PC-3 (cell line): ENCODE measurements around the gene EVA1B. TPM values are rescaled to one million over a fixed set of nuclear protein-coding genes. Genes with fewer than 3 reads are reported as not detected.

ENCODE experiments used
- ATAC-seq: fragments of 200-7000 bp; cut with Tn5 transposase; 2 replicates; pipeline ENCODE4 v1.9.1; 2020; ENCODE audit warnings: mild to moderate bottlenecking, moderate library complexity
- BruUV-seq: library from RNA; stranded (reverse); fragments of 400-500 nt; replicated peaks from 2 replicates; lab custom pipeline; 2021; lab: Mats Ljungman, UMichigan
- CTCF ChIA-PET: fragments of 300-600 bp; sonication (Branson Sonifier 250); formaldehyde crosslinking; loops from one replicate; lab custom pipeline; 2022; ENCODE audit warnings: antibody characterized with exemption; lab: Charles Lee
- POLR2A ChIA-PET: fragments of 300-600 bp; sonication (Branson Sonifier 250); formaldehyde crosslinking; loops from one replicate; lab custom pipeline; 2022; ENCODE audit warnings: antibody characterized with exemption; ENCODE audit not compliant: unreplicated experiment; lab: Charles Lee
- DNase-seq: peaks from one replicate; pipeline ENCODE4 v3.0.0-alpha.2; 2015
- H2AFZ ChIP-seq: fragments of 300-600 bp; sonication (generic); 2 replicates; pipeline ENCODE4 v1.6.0; 2016; ENCODE audit warnings: antibody characterized with exemption, low read length
- H3F3A ChIP-seq: fragments of 300-600 bp; sonication (generic); one replicate; pipeline ENCODE4 v1.6.0; 2017; ENCODE audit warnings: antibody characterized with exemption, low read length, control low read depth, mild to moderate bottlenecking; ENCODE audit not compliant: unreplicated experiment
- H3K27ac ChIP-seq: fragments of 300-600 bp; sonication (generic); 2 replicates; pipeline ENCODE4 v1.5.1; 2016; ENCODE audit warnings: mild to moderate bottlenecking, low read length
- H3K27me3 ChIP-seq: fragments of 300-600 bp; sonication (generic); 2 replicates; pipeline ENCODE4 v1.6.1; 2016; ENCODE audit warnings: low read length, mixed read lengths
- H3K36me3 ChIP-seq: fragments of 300-600 bp; sonication (generic); 2 replicates; pipeline ENCODE4 v1.6.1; 2016; ENCODE audit warnings: low read depth, mixed run types, low read length, mixed read lengths
- H3K4me1 ChIP-seq: fragments of 300-600 bp; sonication (generic); 2 replicates; pipeline ENCODE4 v1.5.1; 2016; ENCODE audit warnings: low read length; ENCODE audit not compliant: insufficient read depth
- H3K4me2 ChIP-seq: fragments of 300-600 bp; sonication (generic); 2 replicates; pipeline ENCODE4 v1.6.0; 2016; ENCODE audit warnings: low read length
- H3K4me3 ChIP-seq: fragments of 300-600 bp; sonication (generic); 2 replicates; pipeline ENCODE4 v1.5.1; 2016; ENCODE audit warnings: mild to moderate bottlenecking, low read length, mixed read lengths
- H3K79me2 ChIP-seq: fragments of 300-600 bp; sonication (generic); 2 replicates; pipeline ENCODE4 v1.6.1; 2017; ENCODE audit warnings: low read length, mixed read lengths
- H3K9ac ChIP-seq: fragments of 300-600 bp; sonication (generic); 2 replicates; pipeline ENCODE4 v1.6.0; 2016; ENCODE audit warnings: mild to moderate bottlenecking, low read length
- H3K9me2 ChIP-seq: fragments of 300-600 bp; sonication (generic); replicated peaks from 2 replicates; pipeline ENCODE4 v1.6.1; 2016; ENCODE audit warnings: mixed run types, low read length, mixed read lengths
- H3K9me3 ChIP-seq: fragments of 300-600 bp; sonication (generic); 2 replicates; pipeline ENCODE4 v1.6.1; 2016; ENCODE audit warnings: low read length, mixed read lengths
- H4K20me1 ChIP-seq: fragments of 300-600 bp; sonication (generic); 2 replicates; pipeline ENCODE4 v1.6.1; 2016; ENCODE audit warnings: low read length, mixed read lengths
- CTCF ChIP-seq: fragments of 300-600 bp; sonication (generic); conservative IDR thresholded peaks from 2 replicates; pipeline ENCODE4 v1.5.1; 2017; ENCODE audit warnings: antibody characterized with exemption, low read depth, mild to moderate bottlenecking, low read length
- EZH2 ChIP-seq: fragments of 300-600 bp; sonication (generic); IDR thresholded peaks from one replicate; pipeline ENCODE4 v1.6.1; 2017; ENCODE audit warnings: antibody characterized with exemption, mild to moderate bottlenecking, low read length; ENCODE audit not compliant: unreplicated experiment
- EZH2phosphoT487 ChIP-seq: fragments of 300-600 bp; sonication (generic); IDR thresholded peaks from 2 replicates; pipeline ENCODE4 v1.6.1; 2018; ENCODE audit warnings: mild to moderate bottlenecking, antibody characterized with exemption, low read length, borderline replicate concordance
- intact Hi-C: fragments of 100-400 bp; cut with micrococcal nuclease; formaldehyde crosslinking; loops from 2 replicates; pipeline ENCODE4 v1.9.0; 2023
- total RNA-seq: library from RNA; depleted of rRNA; stranded (reverse); fragments of >200 nt; gene quantifications from 2 replicates; pipeline ENCODE4 v1.2.3, GENCODE V29; 2014

Gene EVA1B
- total RNA-seq, 1 experiment from 2014 or later, result 89.1 TPM

GRCh38 chr1:36359911-36360550 lies 36.6 kb upstream of the EVA1B start:
- Histone ChIP-seq H4K20me1 (no peaks in the 10 kb centered on the region), H3K27ac (peak overlapping the region; percentile 59), H3F3A (no peaks in the 10 kb centered on the region), H3K9ac (no peak overlapping the region), H3K36me3 (peaks cover 46% of the 10 kb centered on the region), H3K79me2 (peaks cover 11% of the 10 kb centered on the region), H3K4me3 (no peak overlapping the region), H2AFZ (no peak overlapping the region), H3K4me1 (peaks cover 14% of the 10 kb centered on the region), H3K9me3 (no peaks in the 10 kb centered on the region), H3K4me2 (no peak overlapping the region), H3K9me2 (no peaks in the 10 kb centered on the region), H3K27me3 (no peaks in the 10 kb centered on the region)
- BruUV-seq, result no TSS peak
- ChIA-PET CTCF (interaction anchor here (0.6 kb wide), 1 partner anchor 17 kb away, joined by 3 read pairs; no protein-coding TSS in a partner anchor), POLR2A (no interaction called here)
- TF ChIP-seq EZH2phosphoT487 (no peak), EZH2 (no peak), CTCF (no peak)
- intact Hi-C loops, result no loop called here
- peak; percentile 62 for ATAC-seq
- DNase-seq, result peak; percentile 69

- ChIA-PET CTCF (interaction anchor here (0.6 kb wide), 1 partner anchor 16 kb away, joined by 3 read pairs; no protein-coding TSS in a partner anchor), POLR2A (no interaction called here)
- H3K79me2 ChIP-seq, result peaks cover 11% of the 10 kb centered on the region
- no TSS peak for BruUV-seq
- no peaks in the 10 kb centered on the region for H3F3A ChIP-seq
- H3K9ac ChIP-seq, result no peak overlapping the region
- TF ChIP-seq CTCF (no peak), EZH2 (no peak), EZH2phosphoT487 (no peak)
- no peak overlapping the region for H3K4me2 ChIP-seq
- H3K4me1 ChIP-seq, result peaks cover 14% of the 10 kb centered on the region
- DNase-seq (no peak), ATAC-seq (no peak)
- no peaks in the 10 kb centered on the region for H3K9me2 ChIP-seq
- no peaks in the 10 kb centered on the region for H3K27me3 ChIP-seq
- no peak overlapping the region for H3K4me3 ChIP-seq
- peak overlapping the region; percentile 59 for H3K27ac ChIP-seq
- peaks cover 49% of the 10 kb centered on the region for H3K36me3 ChIP-seq
- intact Hi-C loops, result no loop called here
- H2AFZ ChIP-seq, result no peak overlapping the region
- no peaks in the 10 kb centered on the region for H3K9me3 ChIP-seq
- no peaks in the 10 kb centered on the region for H4K20me1 ChIP-seq
Measured at GRCh38 chr1:36359383-36359782, 35.9 kb upstream of the EVA1B start.

GRCh38 chr1:36358514-36359084 lies 35.2 kb upstream of the EVA1B start:
- H3K9me3 ChIP-seq, result no peaks in the 10 kb centered on the region
- H3K9ac ChIP-seq, result no peak overlapping the region
- no TSS peak for BruUV-seq
- H3K36me3 ChIP-seq, result peaks cover 54% of the 10 kb centered on the region
- H3K9me2 ChIP-seq, result no peaks in the 10 kb centered on the region
- intact Hi-C loops, result no loop called here
- H3K4me3 ChIP-seq, result no peak overlapping the region
- no peak overlapping the region for H2AFZ ChIP-seq
- no peak overlapping the region for H3K27ac ChIP-seq
- H3K4me2 ChIP-seq, result no peak overlapping the region
- H4K20me1 ChIP-seq, result no peaks in the 10 kb centered on the region
- ChIA-PET POLR2A (no interaction called here), CTCF (no interaction called here)
- TF ChIP-seq EZH2 (no peak), EZH2phosphoT487 (no peak), CTCF (no peak)
- no peaks in the 10 kb centered on the region for H3K27me3 ChIP-seq
- H3K79me2 ChIP-seq, result peaks cover 11% of the 10 kb centered on the region; the same call in 1 of the 2 replicates
- DNase-seq (no peak), ATAC-seq (no peak)
- peaks cover 15% of the 10 kb centered on the region for H3K4me1 ChIP-seq
- H3F3A ChIP-seq, result no peaks in the 10 kb centered on the region
